ENCODE results near the gene CCDC27. TPM values are rescaled to one million over a fixed set of nuclear protein-coding genes. Genes with fewer than 3 reads are reported as not detected.

CCDC27 gene
- total and polyA plus RNA-seq, 2 of the 8 experiments (the other 6 are each of a cell fraction or from before 2014, with no cell fraction given): 0.15 TPM; not detected in 1

DNA sequence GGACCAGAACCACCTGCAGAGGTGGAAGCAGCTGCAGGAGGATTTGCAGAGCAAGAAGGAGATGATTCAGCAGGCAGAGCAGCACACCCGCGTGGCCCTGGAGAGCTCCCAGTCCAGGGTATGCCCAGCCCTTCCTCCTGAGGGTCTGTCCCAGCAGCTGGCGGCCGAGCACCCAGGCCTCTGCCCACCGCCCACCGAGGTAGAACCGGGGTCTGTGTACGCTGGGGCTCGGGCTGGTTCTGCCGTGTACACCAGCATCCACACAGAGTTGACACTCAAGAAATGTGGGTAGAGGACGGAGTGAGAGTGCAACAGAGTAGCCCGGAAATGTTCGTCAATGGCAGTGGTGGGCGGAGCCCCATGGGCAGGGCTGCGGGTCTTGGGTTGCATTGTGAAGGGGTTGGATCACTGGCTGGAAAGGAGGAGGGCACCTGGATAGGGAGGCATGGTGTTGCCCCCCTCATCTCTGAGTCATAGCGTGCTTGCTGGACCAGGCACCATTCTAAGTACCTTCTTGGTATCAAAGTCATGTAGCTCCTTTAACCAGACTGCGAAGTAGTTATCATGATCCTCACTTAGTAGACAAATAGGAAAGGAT, 15.2 kb downstream of the CCDC27 start (continued):
- TF ChIP-seq, protein P1, sequence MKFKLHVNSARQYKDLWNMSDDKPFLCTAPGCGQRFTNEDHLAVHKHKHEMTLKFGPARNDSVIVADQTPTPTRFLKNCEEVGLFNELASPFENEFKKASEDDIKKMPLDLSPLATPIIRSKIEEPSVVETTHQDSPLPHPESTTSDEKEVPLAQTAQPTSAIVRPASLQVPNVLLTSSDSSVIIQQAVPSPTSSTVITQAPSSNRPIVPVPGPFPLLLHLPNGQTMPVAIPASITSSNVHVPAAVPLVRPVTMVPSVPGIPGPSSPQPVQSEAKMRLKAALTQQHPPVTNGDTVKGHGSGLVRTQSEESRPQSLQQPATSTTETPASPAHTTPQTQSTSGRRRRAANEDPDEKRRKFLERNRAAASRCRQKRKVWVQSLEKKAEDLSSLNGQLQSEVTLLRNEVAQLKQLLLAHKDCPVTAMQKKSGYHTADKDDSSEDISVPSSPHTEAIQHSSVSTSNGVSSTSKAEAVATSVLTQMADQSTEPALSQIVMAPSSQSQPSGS (IDR thresholded peaks at IDR 0.05; ENCODE audit: low read length): no peak
- TF ChIP-seq POLR2A (IDR thresholded peaks at IDR 0.05; ENCODE audit: control extremely low read depth in 1 of 2, low read depth in 2 of 2, low read length in 2 of 2) (no peak), NANOG (IDR thresholded peaks at IDR 0.05; ENCODE audit: insufficient read depth, low read depth, low read length, poor library complexity, severe bottlenecking) (no peak)

Measured in H1 (cell line).